Loucy (cell line): ENCODE measurements around the gene KRT8.

ENCODE experiments used
- H2AFZ ChIP-seq: fragments of 200-600 bp; sonication (generic); 2 replicates; pipeline ENCODE4 v1.6.0; 2016; ENCODE audit warnings: antibody characterized with exemption, mild to moderate bottlenecking, low read length, moderate library complexity
- H3F3A ChIP-seq: fragments of 200-600 bp; 2 replicates; pipeline ENCODE4 v1.6.0; 2016; ENCODE audit warnings: antibody characterized with exemption, low read depth, mild to moderate bottlenecking
- H3K27me3 ChIP-seq: fragments of 200-600 bp; sonication (generic); 2 replicates; pipeline ENCODE4 v1.6.1; 2014; ENCODE audit warnings: low read length, mild to moderate bottlenecking; ENCODE audit not compliant: insufficient read depth, poor library complexity, severe bottlenecking
- H3K36me3 ChIP-seq: fragments of 200-600 bp; sonication (generic); 2 replicates; pipeline ENCODE4 v1.6.1; 2016; ENCODE audit warnings: low read length; ENCODE audit not compliant: insufficient read depth
- H3K4me1 ChIP-seq: fragments of 200-600 bp; sonication (generic); 2 replicates; pipeline ENCODE4 v1.5.1; 2014; ENCODE audit warnings: low read length, mild to moderate bottlenecking; ENCODE audit not compliant: insufficient read depth, poor library complexity, severe bottlenecking
- H3K4me2 ChIP-seq: fragments of 200-600 bp; sonication (generic); 2 replicates; pipeline ENCODE4 v1.6.0; 2014; ENCODE audit warnings: antibody characterized with exemption, low read length, low read depth, mild to moderate bottlenecking; ENCODE audit not compliant: poor library complexity, severe bottlenecking
- H3K4me3 ChIP-seq: fragments of 200-600 bp; sonication (generic); 2 replicates; pipeline ENCODE4 v1.5.1; 2014; ENCODE audit warnings: low read length, mild to moderate bottlenecking, mixed read lengths; ENCODE audit not compliant: poor library complexity, severe bottlenecking
- H3K79me2 ChIP-seq: fragments of 200-600 bp; sonication (generic); 2 replicates; pipeline ENCODE4 v1.6.1; 2014; ENCODE audit warnings: low read length; ENCODE audit not compliant: insufficient read depth
- H3K9ac ChIP-seq: fragments of 200-600 bp; sonication (generic); 2 replicates; pipeline ENCODE4 v1.6.0; 2014; ENCODE audit warnings: mild to moderate bottlenecking, low read depth, low read length, moderate library complexity; ENCODE audit not compliant: poor library complexity, severe bottlenecking
- H3K9me2 ChIP-seq: fragments of 200-600 bp; sonication (generic); replicated peaks from 2 replicates; pipeline ENCODE4 v1.6.1; 2016; ENCODE audit warnings: low read depth, low read length, mixed read lengths
- H3K9me3 ChIP-seq: fragments of 200-600 bp; sonication (generic); 2 replicates; pipeline ENCODE4 v1.6.1; 2014; ENCODE audit warnings: mild to moderate bottlenecking, antibody characterized with exemption, low read length, low read depth; ENCODE audit not compliant: insufficient read depth
- H4K20me1 ChIP-seq: fragments of 200-600 bp; sonication (generic); 2 replicates; pipeline ENCODE4 v1.6.0; 2014; ENCODE audit warnings: antibody characterized with exemption, low read length, mild to moderate bottlenecking; ENCODE audit not compliant: insufficient read depth, poor library complexity, severe bottlenecking
- CTCF ChIP-seq: fragments of 200-600 bp; sonication (generic); conservative IDR thresholded peaks from 2 replicates; pipeline ENCODE4 v1.5.1; 2014; ENCODE audit warnings: mild to moderate bottlenecking, antibody characterized with exemption, low read length
- EZH2phosphoT487 ChIP-seq: fragments of 200-600 bp; IDR thresholded peaks from 2 replicates; pipeline ENCODE4 v1.6.1; 2018; ENCODE audit warnings: antibody characterized with exemption, mild to moderate bottlenecking, moderate library complexity, borderline replicate concordance

Gene KRT8

GRCh38 chr12:52951640-52952039 is 46.8 kb upstream of the KRT8 start:
- Histone ChIP-seq H3K27me3 (no peaks in the 10 kb centered on the region), H3K9ac (no peak overlapping the region)

GRCh38 chr12:52951126-52951525 is 46.2 kb upstream of the KRT8 start:
- no peak overlapping the region for H3K4me3 ChIP-seq
- H3F3A ChIP-seq: no peaks in the 10 kb centered on the region
- H3K9me3 ChIP-seq: no peaks in the 10 kb centered on the region
- H3K79me2 ChIP-seq: no peaks in the 10 kb centered on the region
- H4K20me1 ChIP-seq: no peaks in the 10 kb centered on the region
- H3K4me2 ChIP-seq: no peak overlapping the region
- TF ChIP-seq EZH2phosphoT487 (no peak), CTCF (no peak)
- H3K36me3 ChIP-seq: no peaks in the 10 kb centered on the region
- no peak overlapping the region for H2AFZ ChIP-seq
- H3K27me3 ChIP-seq: no peaks in the 10 kb centered on the region
- H3K9me2 ChIP-seq: no peaks in the 10 kb centered on the region
- no peak overlapping the region for H3K9ac ChIP-seq
- no peaks in the 10 kb centered on the region for H3K4me1 ChIP-seq

More at GRCh38 chr12:52951640-52952039, 46.8 kb upstream of the KRT8 start:
- Histone ChIP-seq H3K9me2 (no peaks in the 10 kb centered on the region), H2AFZ (no peak overlapping the region), H3K4me1 (no peaks in the 10 kb centered on the region), H3K4me2 (no peak overlapping the region), H3K79me2 (no peaks in the 10 kb centered on the region), H4K20me1 (no peaks in the 10 kb centered on the region), H3F3A (no peaks in the 10 kb centered on the region), H3K36me3 (no peaks in the 10 kb centered on the region), H3K4me3 (no peak overlapping the region), H3K9me3 (no peaks in the 10 kb centered on the region)
- TF ChIP-seq EZH2phosphoT487 (no peak), CTCF (no peak)

- TF ChIP-seq EZH2phosphoT487 (no peak), CTCF (no peak)
- H3K4me3 ChIP-seq: no peak overlapping the region
- H3K27me3 ChIP-seq: no peaks in the 10 kb centered on the region
- H3K9me3 ChIP-seq: no peaks in the 10 kb centered on the region
- no peak overlapping the region for H3K9ac ChIP-seq
- H3K79me2 ChIP-seq: no peaks in the 10 kb centered on the region
- no peak overlapping the region for H3K4me2 ChIP-seq
- H3K9me2 ChIP-seq: no peaks in the 10 kb centered on the region
- H3F3A ChIP-seq: no peaks in the 10 kb centered on the region
- H2AFZ ChIP-seq: no peak overlapping the region
- no peaks in the 10 kb centered on the region for H3K4me1 ChIP-seq
- H4K20me1 ChIP-seq: no peaks in the 10 kb centered on the region
- H3K36me3 ChIP-seq: no peaks in the 10 kb centered on the region
Observed at GRCh38 chr12:52950553-52950952, 45.7 kb upstream of the KRT8 start.
